CD14-positive monocyte (primary cell): Measurements from ENCODE around the gene CLDN8. TPM values are rescaled to one million over a fixed set of nuclear protein-coding genes. Genes with fewer than 3 reads are reported as not detected.

Experiments
- DNase-seq, 3 donors: peaks; one replicate each; pipeline ENCODE4 v3.0.0-alpha.2; 2011 to 2022
- H2AFZ ChIP-seq: 2 replicates; pipeline ENCODE4 v1.6.0; 2012; ENCODE audit warnings: mild to moderate bottlenecking, low read depth, low read length, inconsistent platforms; ENCODE audit not compliant: insufficient read depth, poor library complexity, severe bottlenecking
- H3K27ac ChIP-seq, 2 donors: 1 replicate in 1 of 2; 2 replicates in 1 of 2; pipeline ENCODE4 v1.5.1; 2012 to 2013; ENCODE audit warnings: low read length in 2 of 2, control low read depth in 1 of 2, inconsistent platforms in 1 of 2, low read depth in 1 of 2, mild to moderate bottlenecking in 1 of 2
- H3K27me3 ChIP-seq, 2 donors: one replicate each; pipeline versions ENCODE4 v1.6.0 to v1.6.1; 2011 to 2013; ENCODE audit warnings: low read length in 2 of 2; ENCODE audit not compliant: control insufficient read depth in 2 of 2, insufficient read depth in 2 of 2
- H3K36me3 ChIP-seq, 2 donors: replicated peaks in 1 of 2; 1 replicate in 1 of 2; 2 replicates in 1 of 2; pipeline versions ENCODE4 v1.5.1 to v1.6.1; 2012 to 2013; ENCODE audit warnings: low read length in 2 of 2, control low read depth in 1 of 2, inconsistent platforms in 1 of 2, mild to moderate bottlenecking in 1 of 2; ENCODE audit not compliant: insufficient read depth in 2 of 2, control insufficient read depth in 1 of 2
- H3K4me1 ChIP-seq, 2 donors: 1 replicate in 1 of 2; 2 replicates in 1 of 2; pipeline versions ENCODE4 v1.5.1 to v1.6.1; 2012 to 2013; ENCODE audit warnings: low read length in 2 of 2, control low read depth in 1 of 2, inconsistent platforms in 1 of 2, mild to moderate bottlenecking in 1 of 2, moderate library complexity in 1 of 2; ENCODE audit not compliant: insufficient read depth in 2 of 2, control insufficient read depth in 1 of 2
- H3K4me2 ChIP-seq: replicated peaks from 2 replicates; pipeline ENCODE3; 2012; ENCODE audit warnings: low read length, moderate library complexity, mild to moderate bottlenecking; ENCODE audit not compliant: poor library complexity, severe bottlenecking; ENCODE audit errors: extremely low read depth
- H3K4me3 ChIP-seq, 3 experiments: fragments of 200-600 bp in 1 of 3; sonication (generic) in 1 of 3; replicated peaks in 1 of 3; 1 replicate in 2 of 3; 2 replicates in 1 of 3; pipeline ENCODE4 v1.5.1; 2011 to 2013; ENCODE audit warnings: low read length in 3 of 3, mild to moderate bottlenecking in 3 of 3, control low read depth in 2 of 3, low read depth in 2 of 3, inconsistent platforms in 1 of 3, moderate library complexity in 1 of 3
- H3K79me2 ChIP-seq: 2 replicates; pipeline ENCODE4 v1.6.0; 2012; ENCODE audit warnings: mild to moderate bottlenecking, control low read depth, inconsistent platforms, low read length, moderate library complexity; ENCODE audit not compliant: insufficient read depth
- H3K9ac ChIP-seq: 2 replicates; pipeline ENCODE4 v1.6.0; 2017; ENCODE audit warnings: low read length, mild to moderate bottlenecking; ENCODE audit not compliant: insufficient read depth, poor library complexity, severe bottlenecking
- H3K9me3 ChIP-seq, 2 donors: replicated peaks in 1 of 2; 1 replicate in 1 of 2; 2 replicates in 1 of 2; pipeline versions ENCODE4 v1.5.1 to v1.6.1; 2012 to 2013; ENCODE audit warnings: low read length in 2 of 2, control low read depth in 1 of 2; ENCODE audit not compliant: control insufficient read depth in 1 of 2, insufficient read depth in 1 of 2
- H4K20me1 ChIP-seq: 2 replicates; pipeline ENCODE4 v1.6.0; 2012; ENCODE audit warnings: mild to moderate bottlenecking, low read length, control low read depth, moderate library complexity; ENCODE audit not compliant: insufficient read depth
- H3K27ac Mint-ChIP-seq, 7 donors: one replicate each; pipeline ENCODE4 v1.8.0; 2020; ENCODE audit warnings: mild to moderate bottlenecking in 7 of 7, mixed read lengths in 7 of 7, moderate library complexity in 6 of 7, inconsistent platforms in 2 of 7
- H3K27me3 Mint-ChIP-seq, 3 donors: one replicate each; pipeline ENCODE4 v1.8.0; 2021 to 2022; ENCODE audit warnings: low read depth in 3 of 3, mild to moderate bottlenecking in 3 of 3, mixed read lengths in 3 of 3, moderate library complexity in 3 of 3, inconsistent platforms in 1 of 3
- H3K36me3 Mint-ChIP-seq, 2 donors: one replicate each; pipeline ENCODE4 v1.8.0; 2020; ENCODE audit warnings: mixed read lengths in 2 of 2, inconsistent platforms in 1 of 2, mild to moderate bottlenecking in 1 of 2
- H3K4me1 Mint-ChIP-seq: one replicate; pipeline ENCODE4 v1.8.0; 2020; ENCODE audit warnings: mild to moderate bottlenecking, mixed read lengths
- H3K4me3 Mint-ChIP-seq, 2 donors: one replicate each; pipeline ENCODE4 v1.8.0; 2020; ENCODE audit warnings: mild to moderate bottlenecking in 2 of 2, mixed read lengths in 2 of 2, moderate library complexity in 1 of 2
- H3K9me3 Mint-ChIP-seq, 7 donors: one replicate each; pipeline ENCODE4 v1.8.0; 2020 to 2022; ENCODE audit warnings: mixed read lengths in 7 of 7, mild to moderate bottlenecking in 6 of 7, moderate library complexity in 6 of 7, inconsistent platforms in 2 of 7
- CTCF ChIP-seq: fragments of 200-600 bp; IDR thresholded peaks from one replicate; pipeline ENCODE4 v1.8.0; 2022; ENCODE audit warnings: antibody characterized with exemption, mild to moderate bottlenecking
- WGBS: methylation state at CpG from one replicate; pipeline ENCODE4 v1.1.5; 2013; ENCODE audit warnings: missing lambda C conversion rate; ENCODE audit not compliant: insufficient coverage; 5-methylcytosine and 5-hydroxymethylcytosine counted together
- intact Hi-C, 2 donors: fragments of 100-400 bp; cut with micrococcal nuclease; formaldehyde crosslinking; loops; one replicate each; pipeline versions ENCODE4 v1.15.0 to v1.15.1; 2023
- polyA plus RNA-seq, 3 donors: library from polyadenylated mRNA; depleted of rRNA in 1 of 3; unstranded in 2 of 3; stranded (reverse) in 1 of 3; fragments of 300-500 nt in 2 of 3; fragments of >200 nt in 1 of 3; fragmentation: Illumina TruSeq in 2 of 3; gene quantifications; 1 replicate in 2 of 3; 2 replicates in 1 of 3; pipeline ENCODE4 v1.2.3, GENCODE V29; 2012 to 2021

CLDN8 gene
- polyA plus RNA-seq, 3 donors: not detected

DNA sequence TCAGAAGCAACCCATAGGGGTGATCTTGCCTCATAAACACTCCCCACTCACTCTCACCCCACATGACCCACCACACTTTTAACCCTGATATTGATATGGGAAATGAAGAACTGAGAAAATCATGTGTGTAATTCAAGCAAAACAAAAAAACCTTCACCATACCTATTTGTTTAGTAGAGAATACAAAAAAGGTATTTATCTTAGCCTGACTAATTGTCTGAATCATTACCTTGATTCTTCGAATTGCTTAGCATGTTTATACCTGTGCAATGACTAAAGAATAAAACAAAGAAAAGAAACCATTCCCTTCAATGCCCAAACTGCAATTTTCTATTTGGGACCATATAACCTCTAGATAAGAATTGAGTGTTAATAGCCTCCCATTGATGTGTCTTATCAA is 51.1 kb downstream of the CLDN8 start:
- H3K9ac ChIP-seq: no peak overlapping the region
- peaks cover 0 to 4% (median 2%) of the 10 kb centered on the region in 7 donors for H3K9me3 Mint-ChIP-seq
- no peak for DNase-seq
- H3K27me3 ChIP-seq: no peaks in the 10 kb centered on the region
- no peak overlapping the region for H3K27ac ChIP-seq
- no peaks in the 10 kb centered on the region for H3K27me3 Mint-ChIP-seq
- no peak for TF ChIP-seq CTCF
- H2AFZ ChIP-seq: no peak overlapping the region
- H3K27ac Mint-ChIP-seq: no peak overlapping the region
- H3K4me2 ChIP-seq: no peak overlapping the region
- H3K4me3 Mint-ChIP-seq: no peak overlapping the region
- H3K4me1 ChIP-seq: no peaks in the 10 kb centered on the region
- H3K36me3 ChIP-seq: no peaks in the 10 kb centered on the region
- no peaks in the 10 kb centered on the region for H3K36me3 Mint-ChIP-seq
- no peaks in the 10 kb centered on the region for H3K4me1 Mint-ChIP-seq
- no peak overlapping the region for H3K4me3 ChIP-seq
- no CpG with 5 or more reads among the region's 1 CpG for WGBS
- no peaks in the 10 kb centered on the region for H3K79me2 ChIP-seq
- H4K20me1 ChIP-seq: no peaks in the 10 kb centered on the region
- intact Hi-C loops: no loop called here
- peaks cover 0 to 3% of the 10 kb centered on the region in 2 donors for H3K9me3 ChIP-seq

Other genes starting within 250 kb of the CLDN8 start
- gene CLDN17, start 49.3 kb downstream of the CLDN8 start, polyA plus RNA-seq: not detected
- not detected for gene KRTAP24-1, start 66.9 kb upstream of the CLDN8 start, polyA plus RNA-seq
- not detected for gene KRTAP25-1, start 73.4 kb upstream of the CLDN8 start, polyA plus RNA-seq
- gene KRTAP26-1, start 104.2 kb upstream of the CLDN8 start, polyA plus RNA-seq: not detected
- not detected for gene KRTAP27-1, start 121.6 kb upstream of the CLDN8 start, polyA plus RNA-seq
- not detected for gene KRTAP23-1, start 132.5 kb upstream of the CLDN8 start, polyA plus RNA-seq
- not detected for gene KRTAP13-2, start 156.2 kb upstream of the CLDN8 start, polyA plus RNA-seq
- gene KRTAP13-1, start 179.9 kb upstream of the CLDN8 start, polyA plus RNA-seq: not detected
- not detected for gene KRTAP13-3, start 209.8 kb upstream of the CLDN8 start, polyA plus RNA-seq
- gene KRTAP13-4, start 214.1 kb upstream of the CLDN8 start, polyA plus RNA-seq: not detected
- not detected for gene KRTAP15-1, start 224.2 kb upstream of the CLDN8 start, polyA plus RNA-seq